Fibroblast of lung (primary cell): ENCODE measurements around the gene CLCN3.

Source experiments
- CTCF ChIP-seq, 2 donors: IDR thresholded peaks in 1 of 2; conservative IDR thresholded peaks in 1 of 2; 1 replicate in 1 of 2; 2 replicates in 1 of 2; pipeline ENCODE4 v1.5.1; 2011 to 2012; ENCODE audit warnings: low read length in 2 of 2, control low read depth in 1 of 2, inconsistent platforms in 1 of 2, low read depth in 1 of 2, mild to moderate bottlenecking in 1 of 2
- EZH2 ChIP-seq: IDR thresholded peaks from 2 replicates; pipeline ENCODE4 v1.5.1; 2012; ENCODE audit warnings: low read length, control low read depth, mild to moderate bottlenecking; ENCODE audit errors: missing control alignments

- TF ChIP-seq CTCF (conservative IDR thresholded peaks at IDR 0.05 in 1 of 2, IDR thresholded peaks at IDR 0.05 in 1 of 2; ENCODE audit: low read depth in 1 of 2, low read length in 2 of 2) (no peak), EZH2 (no peak)
These were observed 38.2 kb upstream of the CLCN3 start for GRCh38 chr4:169582203-169582602.
